Measurements from ENCODE around the gene OGA.

The OGA gene

GRCh38 chr10:101773923-101774588, 44.2 kb downstream of the OGA start:
- no peak for DNase-seq

- no peak for DNase-seq
Observed at GRCh38 chr10:101772895-101773761, 45.1 kb downstream of the OGA start.

GRCh38 chr10:101772017-101772894, 46.0 kb downstream of the OGA start:
- DNase-seq, result no peak

- DNase-seq, result no peak
Observed at GRCh38 chr10:101771380-101771779, 46.9 kb downstream of the OGA start.

GRCh38 chr10:101770331-101771215, 47.7 kb downstream of the OGA start:
- no peak for DNase-seq

- DNase-seq, result no peak
Observed at GRCh38 chr10:101769541-101770180, 48.6 kb downstream of the OGA start.

GRCh38 chr10:101768791-101769170, 49.5 kb downstream of the OGA start:
- no peak for DNase-seq

- DNase-seq, result no peak
Observed at GRCh38 chr10:101767966-101768790, 50.1 kb downstream of the OGA start.

GRCh38 chr10:101767600-101767945, 50.7 kb downstream of the OGA start:
- no peak for DNase-seq

GRCh38 chr10:101766753-101767599, 51.3 kb downstream of the OGA start:
- no peak for DNase-seq

- DNase-seq, result no peak
Observed at GRCh38 chr10:101766306-101766705, 51.9 kb downstream of the OGA start.

GRCh38 chr10:101763141-101763846, 55.0 kb downstream of the OGA start:
- no peak for DNase-seq

- DNase-seq, result no peak
Observed at GRCh38 chr10:101762736-101763135, 55.5 kb downstream of the OGA start.

- no peak for DNase-seq
Observed at GRCh38 chr10:101761226-101761625, 57.0 kb downstream of the OGA start.

GRCh38 chr10:101760510-101760909, 57.7 kb downstream of the OGA start:
- no peak for DNase-seq

- no peak for DNase-seq
Observed at GRCh38 chr10:101759309-101760247, 58.7 kb downstream of the OGA start.

GRCh38 chr10:101758858-101759257, 59.4 kb downstream of the OGA start:
- no peak for DNase-seq

GRCh38 chr10:101752241-101752640, 66.0 kb downstream of the OGA start:
- no peak for DNase-seq
